DOHH2 (cell line): ENCODE measurements around the gene POLD3.

Experiments
- H3F3A ChIP-seq: fragments of 200-600 bp; sonication (generic), shearing (Covaris generic); 2 replicates; pipeline ENCODE4 v1.6.0; 2016; ENCODE audit warnings: antibody characterized with exemption, mild to moderate bottlenecking; ENCODE audit not compliant: control insufficient read depth, insufficient read depth
- H3K27ac ChIP-seq: fragments of 200-600 bp; sonication (generic); 2 replicates; pipeline ENCODE4 v1.5.1; 2014; ENCODE audit warnings: low read depth, mild to moderate bottlenecking, low read length, moderate library complexity
- H3K27me3 ChIP-seq: fragments of 200-600 bp; sonication (generic); 2 replicates; pipeline ENCODE4 v1.6.1; 2014; ENCODE audit warnings: mild to moderate bottlenecking, low read length, mixed read lengths; ENCODE audit not compliant: control insufficient read depth
- H3K36me3 ChIP-seq: fragments of 200-600 bp; sonication (generic); 2 replicates; pipeline ENCODE4 v1.6.1; 2014; ENCODE audit warnings: mild to moderate bottlenecking, low read length, moderate library complexity, mixed read lengths; ENCODE audit not compliant: control insufficient read depth
- H3K4me1 ChIP-seq: fragments of 200-600 bp; sonication (generic); 2 replicates; pipeline ENCODE4 v1.6.1; 2014; ENCODE audit warnings: mild to moderate bottlenecking, low read length, mixed read lengths; ENCODE audit not compliant: control insufficient read depth
- H3K4me2 ChIP-seq: fragments of 200-600 bp; sonication (generic); 2 replicates; pipeline ENCODE4 v1.6.0; 2014; ENCODE audit warnings: mild to moderate bottlenecking, low read length, moderate library complexity
- H3K4me3 ChIP-seq: fragments of 200-600 bp; sonication (generic); 2 replicates; pipeline ENCODE4 v1.5.1; 2014; ENCODE audit warnings: mild to moderate bottlenecking, low read length, mixed read lengths
- H3K79me2 ChIP-seq: fragments of 200-600 bp; sonication (generic); 2 replicates; pipeline ENCODE4 v1.6.1; 2014; ENCODE audit warnings: mild to moderate bottlenecking, low read length, mixed read lengths; ENCODE audit not compliant: control insufficient read depth
- H3K9me2 ChIP-seq: fragments of 200-600 bp; sonication (generic); replicated peaks from 2 replicates; pipeline ENCODE4 v1.6.1; 2014; ENCODE audit warnings: mild to moderate bottlenecking, low read length, mixed read lengths; ENCODE audit not compliant: control insufficient read depth
- H3K9me3 ChIP-seq: fragments of 200-600 bp; sonication (generic); 2 replicates; pipeline ENCODE4 v1.6.1; 2014; ENCODE audit warnings: antibody characterized with exemption, low read length, mixed read lengths; ENCODE audit not compliant: control insufficient read depth, insufficient read depth
- H4K20me1 ChIP-seq: fragments of 200-600 bp; sonication (generic); 2 replicates; pipeline ENCODE4 v1.6.0; 2014; ENCODE audit warnings: low read depth, mild to moderate bottlenecking, antibody characterized with exemption, low read length, moderate library complexity; ENCODE audit not compliant: control insufficient read depth, insufficient read depth
- EZH2phosphoT487 ChIP-seq: fragments of 200-600 bp; sonication (generic); IDR thresholded peaks from 2 replicates; pipeline ENCODE4 v1.6.1; 2017; ENCODE audit warnings: borderline replicate concordance, mild to moderate bottlenecking, antibody characterized with exemption, low read length, moderate library complexity, mixed read lengths
- TF ChIP-seq, protein P1 (sequence below): fragments of 200-600 bp; sonication (generic); IDR thresholded peaks from one replicate; pipeline ENCODE4 v1.5.1; 2014; ENCODE audit warnings: antibody characterized with exemption, mild to moderate bottlenecking, low read depth, low read length; ENCODE audit not compliant: poor library complexity, severe bottlenecking

Gene POLD3

DNA sequence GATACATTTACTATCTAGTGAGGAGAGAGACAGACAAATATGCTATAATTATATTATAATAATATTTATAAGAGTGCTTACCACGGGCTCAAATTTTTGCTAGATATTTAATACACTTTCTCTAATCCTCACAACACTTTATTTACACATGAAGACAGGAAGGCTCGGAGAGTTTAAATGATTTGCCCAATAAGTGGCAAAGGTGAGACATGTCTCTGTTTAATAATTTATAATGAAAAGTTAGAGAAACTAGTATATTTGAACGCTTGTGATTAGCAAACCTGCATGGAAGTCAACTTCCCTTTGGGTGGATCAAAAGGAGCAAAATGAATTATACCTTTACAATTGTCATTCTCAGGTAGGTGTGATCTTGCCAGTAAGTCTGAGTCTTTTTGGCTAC is 55.4 kb downstream of the POLD3 start:
- Histone ChIP-seq H3K9me2 (no peaks in the 10 kb centered on the region), H3K27ac (no peak overlapping the region), H3K4me2 (no peak overlapping the region), H3K9me3 (no peaks in the 10 kb centered on the region), H3K4me1 (no peaks in the 10 kb centered on the region), H3K4me3 (no peak overlapping the region), H3F3A (no peaks in the 10 kb centered on the region), H3K79me2 (no peaks in the 10 kb centered on the region), H4K20me1 (no peaks in the 10 kb centered on the region), H3K27me3 (no peaks in the 10 kb centered on the region), H3K36me3 (peaks cover 63% of the 10 kb centered on the region)
- TF ChIP-seq, protein P1, sequence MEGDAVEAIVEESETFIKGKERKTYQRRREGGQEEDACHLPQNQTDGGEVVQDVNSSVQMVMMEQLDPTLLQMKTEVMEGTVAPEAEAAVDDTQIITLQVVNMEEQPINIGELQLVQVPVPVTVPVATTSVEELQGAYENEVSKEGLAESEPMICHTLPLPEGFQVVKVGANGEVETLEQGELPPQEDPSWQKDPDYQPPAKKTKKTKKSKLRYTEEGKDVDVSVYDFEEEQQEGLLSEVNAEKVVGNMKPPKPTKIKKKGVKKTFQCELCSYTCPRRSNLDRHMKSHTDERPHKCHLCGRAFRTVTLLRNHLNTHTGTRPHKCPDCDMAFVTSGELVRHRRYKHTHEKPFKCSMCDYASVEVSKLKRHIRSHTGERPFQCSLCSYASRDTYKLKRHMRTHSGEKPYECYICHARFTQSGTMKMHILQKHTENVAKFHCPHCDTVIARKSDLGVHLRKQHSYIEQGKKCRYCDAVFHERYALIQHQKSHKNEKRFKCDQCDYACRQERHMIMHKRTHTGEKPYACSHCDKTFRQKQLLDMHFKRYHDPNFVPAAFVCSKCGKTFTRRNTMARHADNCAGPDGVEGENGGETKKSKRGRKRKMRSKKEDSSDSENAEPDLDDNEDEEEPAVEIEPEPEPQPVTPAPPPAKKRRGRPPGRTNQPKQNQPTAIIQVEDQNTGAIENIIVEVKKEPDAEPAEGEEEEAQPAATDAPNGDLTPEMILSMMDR, result no peak
- no peak for TF ChIP-seq EZH2phosphoT487

- no peaks in the 10 kb centered on the region for H4K20me1 ChIP-seq
- no peaks in the 10 kb centered on the region for H3K27me3 ChIP-seq
- no peaks in the 10 kb centered on the region for H3K4me1 ChIP-seq
- H3F3A ChIP-seq, result no peaks in the 10 kb centered on the region
- TF ChIP-seq EZH2phosphoT487, result no peak
- TF ChIP-seq, protein P1, result no peak
- no peak overlapping the region for H3K4me2 ChIP-seq
- H3K79me2 ChIP-seq, result no peaks in the 10 kb centered on the region
- no peak overlapping the region for H3K4me3 ChIP-seq
- H3K9me2 ChIP-seq, result no peaks in the 10 kb centered on the region
- H3K36me3 ChIP-seq, result peaks cover 56% of the 10 kb centered on the region
- no peaks in the 10 kb centered on the region for H3K9me3 ChIP-seq
- no peak overlapping the region for H3K27ac ChIP-seq
These were observed 56.5 kb downstream of the POLD3 start for GRCh38 chr11:74648894-74649293.

GRCh38 chr11:74650498-74650897 is 58.1 kb downstream of the POLD3 start:
- H3K4me1 ChIP-seq, result no peaks in the 10 kb centered on the region
- H3K79me2 ChIP-seq, result no peaks in the 10 kb centered on the region
- no peak overlapping the region for H3K27ac ChIP-seq
- TF ChIP-seq EZH2phosphoT487, result no peak
- TF ChIP-seq, protein P1, result no peak
- H3K4me3 ChIP-seq, result no peak overlapping the region
- H3K9me2 ChIP-seq, result no peaks in the 10 kb centered on the region
- H3K27me3 ChIP-seq, result no peaks in the 10 kb centered on the region
- no peak overlapping the region for H3K4me2 ChIP-seq
- no peaks in the 10 kb centered on the region for H3F3A ChIP-seq
- H4K20me1 ChIP-seq, result no peaks in the 10 kb centered on the region
- no peaks in the 10 kb centered on the region for H3K9me3 ChIP-seq
- H3K36me3 ChIP-seq, result peaks cover 41% of the 10 kb centered on the region
